ENCODE results near the gene TMSB10.
A peak's percentile ranks its signal among the peaks of the same experiment; 100 is the strongest.

The TMSB10 gene

GRCh38 chr2:84900971-84901370 lies 4.5 kb upstream of the TMSB10 start:
- POLR2A ChIA-PET, result no interaction called here
- no peak for DNase-seq (ENCODE audit: extremely low spot score)
- CTCF ChIA-PET, result interaction anchor here (1.5 kb wide), 1 partner anchor 25 kb away, joined by 3 read pairs; no protein-coding TSS in a partner anchor
- TF ChIP-seq NFRKB (IDR thresholded peaks at IDR 0.05) (no peak), CTBP1 (IDR thresholded peaks at IDR 0.05; ENCODE audit: borderline replicate concordance) (no peak), BHLHE40 (IDR thresholded peaks at IDR 0.05; ENCODE audit: borderline replicate concordance) (no peak), SP1 (IDR thresholded peaks at IDR 0.05) (no peak), FOXK2 (IDR thresholded peaks at IDR 0.05) (no peak), PKNOX1 (IDR thresholded peaks at IDR 0.05) (no peak), FOXM1 (IDR thresholded peaks at IDR 0.05; ENCODE audit: borderline replicate concordance) (no peak), ZNF384 (IDR thresholded peaks at IDR 0.05) (no peak), FOXA1 (IDR thresholded peaks at IDR 0.05) (no peak), ARNT (IDR thresholded peaks at IDR 0.05) (no peak), LEF1 (IDR thresholded peaks at IDR 0.05; ENCODE audit: borderline replicate concordance) (no peak), TARDBP (IDR thresholded peaks at IDR 0.05) (no peak), L3MBTL2 (conservative IDR thresholded peaks at IDR 0.05) (no peak), SUZ12 (IDR thresholded peaks at IDR 0.05) (no peak), HDGF (IDR thresholded peaks at IDR 0.05; ENCODE audit: borderline replicate concordance) (no peak)

DNA sequence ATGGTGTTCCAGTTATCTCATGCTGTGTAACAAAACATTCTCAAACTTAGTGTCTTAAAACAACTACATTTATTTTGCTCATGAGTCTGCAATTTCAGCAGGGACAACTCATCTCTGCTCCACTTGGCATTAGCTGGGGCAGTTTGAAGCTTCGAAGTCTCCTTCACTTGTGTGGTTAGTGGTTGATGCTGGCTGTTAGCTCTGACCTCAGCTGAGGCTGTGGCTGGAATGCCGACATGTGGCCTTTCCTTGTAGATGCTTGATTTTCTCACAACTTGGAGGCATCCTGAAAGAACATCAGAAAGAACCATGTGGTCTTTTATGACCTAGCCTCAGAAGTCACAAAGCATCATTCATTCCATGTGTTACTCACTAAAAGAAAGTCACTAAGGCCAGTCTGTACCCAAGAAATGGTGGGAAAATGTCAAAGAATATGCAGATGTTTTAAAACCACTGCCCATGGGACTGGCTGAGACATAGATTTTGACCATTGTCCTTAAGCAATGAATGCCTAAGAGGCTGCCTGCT lies 3.8 kb upstream of the TMSB10 start:
- TF ChIP-seq FOXK2 (IDR thresholded peaks at IDR 0.05) (no peak), ARNT (IDR thresholded peaks at IDR 0.05) (no peak), HDGF (IDR thresholded peaks at IDR 0.05; ENCODE audit: borderline replicate concordance) (no peak), FOXM1 (IDR thresholded peaks at IDR 0.05; ENCODE audit: borderline replicate concordance) (no peak), BHLHE40 (IDR thresholded peaks at IDR 0.05; ENCODE audit: borderline replicate concordance) (no peak), TARDBP (IDR thresholded peaks at IDR 0.05) (no peak), L3MBTL2 (conservative IDR thresholded peaks at IDR 0.05) (no peak), CTBP1 (IDR thresholded peaks at IDR 0.05; ENCODE audit: borderline replicate concordance) (no peak), NFRKB (IDR thresholded peaks at IDR 0.05) (no peak)
- CTCF ChIA-PET, result interaction anchor here (1.5 kb wide), 1 partner anchor 24 kb away, joined by 3 read pairs; no protein-coding TSS in a partner anchor
- no peak for DNase-seq (ENCODE audit: extremely low spot score)
- POLR2A ChIA-PET, result interaction anchor here (0.9 kb wide), 1 partner anchor 19 kb away, joined by 3 read pairs; no protein-coding TSS in a partner anchor

DNA sequence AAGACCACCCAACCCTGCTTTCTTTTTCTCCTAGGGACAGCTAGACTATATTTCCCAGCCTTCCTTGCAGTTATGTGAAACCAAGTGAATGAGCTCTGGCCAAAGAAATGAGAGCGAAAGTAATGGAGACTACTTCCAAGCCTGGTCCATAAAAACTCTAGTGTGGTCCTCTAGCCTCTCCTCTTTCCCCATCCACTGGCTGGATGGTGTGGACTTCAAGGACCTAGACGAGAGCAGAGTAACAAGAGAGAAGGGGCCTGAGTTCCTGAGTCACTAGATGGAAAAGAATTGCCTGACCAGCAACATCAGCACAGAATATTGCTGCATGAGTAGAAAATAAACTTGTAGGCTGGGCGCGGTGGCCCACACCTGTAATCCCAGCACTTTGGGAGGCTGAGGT lies 2.9 kb upstream of the TMSB10 start:
- CTCF ChIA-PET, result no interaction called here

DNA sequence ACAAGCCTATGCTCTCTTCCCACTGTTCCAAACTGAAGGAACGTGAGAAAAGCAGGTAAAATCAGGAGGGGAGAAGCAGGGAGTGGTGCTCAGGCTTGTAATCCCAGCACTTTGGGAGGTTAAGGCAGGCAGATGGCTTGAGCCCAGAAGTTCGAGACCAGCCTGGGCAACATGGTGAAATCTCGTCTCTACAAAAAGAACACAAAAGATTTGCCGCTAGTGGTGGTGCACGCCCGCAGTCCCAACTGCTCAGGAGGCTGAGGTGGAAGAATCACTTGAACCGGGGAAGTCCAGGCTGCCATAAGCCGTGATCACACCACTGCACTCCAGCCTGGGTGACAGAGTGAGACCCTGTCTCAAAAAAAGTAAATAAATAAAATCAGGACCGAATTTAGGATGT lies 1.3 kb upstream of the TMSB10 start:
- DNase-seq (ENCODE audit: extremely low spot score), result no peak
- TF ChIP-seq BHLHE40 (IDR thresholded peaks at IDR 0.05; ENCODE audit: borderline replicate concordance) (no peak), HDGF (IDR thresholded peaks at IDR 0.05; ENCODE audit: borderline replicate concordance) (no peak), L3MBTL2 (conservative IDR thresholded peaks at IDR 0.05) (no peak), PKNOX1 (IDR thresholded peaks at IDR 0.05) (no peak), FOXK2 (IDR thresholded peaks at IDR 0.05) (no peak), SP1 (IDR thresholded peaks at IDR 0.05) (no peak), CTBP1 (IDR thresholded peaks at IDR 0.05; ENCODE audit: borderline replicate concordance) (no peak), NFRKB (IDR thresholded peaks at IDR 0.05) (no peak), SUZ12 (IDR thresholded peaks at IDR 0.05) (no peak)
- ChIA-PET POLR2A (interaction anchor here (0.9 to 3.4 kb wide), 3 partner anchors 9 to 67 kb away, joined by 3 to 34 read pairs (median 4); partner anchors contain the start of gene KCMF1), CTCF (interaction anchor here (0.6 to 1.3 kb wide), 4 partner anchors 10 to 279 kb away, joined by 3 to 5 read pairs (median 3); no protein-coding TSS in a partner anchor)

More for the DNA sequence above, 2.9 kb upstream of the TMSB10 start:
- POLR2A ChIA-PET, result interaction anchor here (0.9 kb wide), 1 partner anchor 18 kb away, joined by 3 read pairs; no protein-coding TSS in a partner anchor
- no peak for DNase-seq (ENCODE audit: extremely low spot score)
- no peak for TF ChIP-seq L3MBTL2 (conservative IDR thresholded peaks at IDR 0.05)
- no peak for TF ChIP-seq PKNOX1 (IDR thresholded peaks at IDR 0.05)
- no peak for TF ChIP-seq SP1 (IDR thresholded peaks at IDR 0.05)
- no peak for TF ChIP-seq FOXK2 (IDR thresholded peaks at IDR 0.05)
- TF ChIP-seq LEF1 (IDR thresholded peaks at IDR 0.05; ENCODE audit: borderline replicate concordance), result no peak
- TF ChIP-seq SUZ12 (IDR thresholded peaks at IDR 0.05), result no peak
- TF ChIP-seq FOXM1 (IDR thresholded peaks at IDR 0.05; ENCODE audit: borderline replicate concordance), result no peak
- TF ChIP-seq CTBP1 (IDR thresholded peaks at IDR 0.05; ENCODE audit: borderline replicate concordance), result no peak
- no peak for TF ChIP-seq FOXA1 (IDR thresholded peaks at IDR 0.05)
- no peak for TF ChIP-seq NFRKB (IDR thresholded peaks at IDR 0.05)
- TF ChIP-seq BHLHE40 (IDR thresholded peaks at IDR 0.05; ENCODE audit: borderline replicate concordance), result no peak

DNA sequence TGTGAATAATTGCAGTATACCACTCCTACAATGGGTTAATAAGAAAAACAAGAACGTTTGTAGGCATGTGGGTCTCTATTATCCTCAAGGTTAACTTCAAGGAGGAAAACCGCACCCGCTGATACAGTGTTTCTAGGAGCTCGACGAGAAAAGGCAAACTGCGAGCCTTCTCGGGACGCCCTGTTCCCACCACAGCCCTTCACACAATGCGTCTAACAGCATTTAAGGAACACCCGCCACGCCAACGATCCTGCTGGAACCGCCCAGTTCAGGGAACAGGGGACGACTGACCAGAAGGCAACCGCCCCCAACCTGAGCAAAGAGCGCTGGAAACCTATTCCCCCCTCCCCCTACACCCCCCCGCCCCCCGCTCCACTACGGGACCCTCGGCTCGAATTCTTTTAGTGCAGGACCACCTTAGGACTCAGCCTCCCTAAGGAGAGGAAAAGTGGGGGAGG lies 710 bp upstream of the TMSB10 start:
- peak; percentile 50 for DNase-seq (ENCODE audit: extremely low spot score)
- CTCF ChIA-PET, result interaction anchor here (1.0 to 1.3 kb wide), 2 partner anchors 11 to 21 kb away, joined by 3 to 5 read pairs; no protein-coding TSS in a partner anchor
- POLR2A ChIA-PET, result interaction anchor here (0.9 to 3.4 kb wide), 3 partner anchors 9 to 66 kb away, joined by 3 to 34 read pairs (median 4); partner anchors contain the start of gene KCMF1
- TF ChIP-seq BHLHE40 (IDR thresholded peaks at IDR 0.05; ENCODE audit: borderline replicate concordance), result no peak
- TF ChIP-seq L3MBTL2 (conservative IDR thresholded peaks at IDR 0.05), result no peak
- no peak for TF ChIP-seq TARDBP (IDR thresholded peaks at IDR 0.05)
- no peak for TF ChIP-seq ZNF384 (IDR thresholded peaks at IDR 0.05)
- no peak for TF ChIP-seq CTBP1 (IDR thresholded peaks at IDR 0.05; ENCODE audit: borderline replicate concordance)
- TF ChIP-seq SP1 (IDR thresholded peaks at IDR 0.05), result no peak
- TF ChIP-seq NFRKB (IDR thresholded peaks at IDR 0.05), result no peak
- TF ChIP-seq FOXA1 (IDR thresholded peaks at IDR 0.05), result no peak
- no peak for TF ChIP-seq HDGF (IDR thresholded peaks at IDR 0.05; ENCODE audit: borderline replicate concordance)
- TF ChIP-seq FOXK2 (IDR thresholded peaks at IDR 0.05), result no peak
- no peak for TF ChIP-seq ELF4 (IDR thresholded peaks at IDR 0.05)

Data from HEK293T (cell line).